ENCODE measurements around the gene ACADL.

The ACADL gene

DNA sequence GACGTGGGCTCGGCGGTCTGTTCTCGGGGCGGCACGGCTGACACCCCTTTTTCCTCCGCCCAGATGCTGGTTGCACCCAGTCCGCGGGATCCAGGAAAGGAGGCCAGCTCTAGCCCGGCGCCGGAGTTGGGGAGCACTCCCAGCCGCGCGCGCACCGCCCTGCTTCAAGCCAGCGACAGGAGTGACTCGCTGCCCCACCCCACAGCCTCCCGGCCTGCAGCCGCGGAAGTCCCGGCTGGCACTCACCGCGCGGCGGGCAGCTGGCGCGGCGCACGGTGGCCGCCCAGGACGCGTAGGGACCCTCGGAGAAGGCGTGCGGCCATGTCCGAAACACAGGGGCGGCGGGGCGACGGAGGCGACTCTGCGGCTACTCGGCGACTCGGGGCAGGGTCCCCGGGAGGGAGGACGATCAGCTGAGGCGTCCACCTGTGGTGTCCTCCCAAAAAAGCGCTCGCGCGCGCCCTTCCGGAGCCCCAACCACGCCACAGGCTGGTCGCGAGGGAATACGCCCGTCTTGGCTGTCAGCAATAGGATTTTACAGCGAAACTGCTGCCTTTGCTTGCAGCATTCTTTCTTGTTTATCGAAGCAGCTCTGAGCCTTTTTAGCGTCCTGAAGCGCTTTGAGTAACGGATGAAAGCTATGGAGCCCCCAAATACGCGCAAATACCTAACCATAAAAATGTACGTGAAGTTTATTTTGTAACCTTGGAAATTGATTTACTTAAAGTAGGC is at the start of gene ACADL:
Gene ACADL, minus strand, starts transcription at position 507 of the 732 bp plus-strand sequence. Its CDS starts 184 bp downstream, at position 323.
- no peak for DNase-seq

DNA sequence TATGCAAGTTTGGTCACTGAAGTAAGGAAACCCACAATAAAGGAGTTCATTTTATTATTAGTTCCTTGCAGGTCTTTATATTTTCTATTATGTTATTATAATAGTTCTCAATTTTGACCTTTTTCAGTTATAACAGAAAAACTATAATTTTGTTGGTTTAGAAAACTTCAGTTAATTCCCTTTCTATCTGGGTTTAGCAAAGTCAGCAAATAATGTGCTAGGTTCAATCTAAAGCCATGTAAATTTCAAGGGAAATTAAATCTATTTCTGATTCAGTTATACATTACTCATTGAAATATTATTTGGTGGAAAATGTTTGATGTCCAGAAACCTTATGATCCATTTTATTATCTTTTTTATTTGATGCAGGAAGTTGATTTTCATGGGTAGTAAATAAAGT is 46.1 kb upstream of the ACADL start:
- no peak for DNase-seq

DNA sequence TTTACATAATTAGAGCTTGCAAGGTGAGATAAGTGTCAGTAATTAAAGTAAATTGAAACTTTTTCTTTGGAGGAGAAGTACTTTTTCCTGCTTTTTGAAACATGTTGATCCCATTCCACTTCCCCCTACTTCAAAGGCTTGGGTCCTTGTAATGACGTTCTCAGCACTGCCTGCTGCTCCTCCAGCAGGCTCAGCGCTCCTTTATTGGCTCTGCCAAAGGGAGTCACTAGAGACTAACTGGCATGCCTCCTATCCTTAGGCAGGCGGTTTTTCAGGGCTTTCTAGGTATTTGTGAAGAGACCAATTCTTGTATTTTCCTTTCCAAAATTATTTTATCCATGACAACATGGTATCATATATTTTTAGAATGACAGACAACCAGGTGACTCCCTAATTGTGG is 43.9 kb upstream of the ACADL start:
- no peak for DNase-seq

DNA sequence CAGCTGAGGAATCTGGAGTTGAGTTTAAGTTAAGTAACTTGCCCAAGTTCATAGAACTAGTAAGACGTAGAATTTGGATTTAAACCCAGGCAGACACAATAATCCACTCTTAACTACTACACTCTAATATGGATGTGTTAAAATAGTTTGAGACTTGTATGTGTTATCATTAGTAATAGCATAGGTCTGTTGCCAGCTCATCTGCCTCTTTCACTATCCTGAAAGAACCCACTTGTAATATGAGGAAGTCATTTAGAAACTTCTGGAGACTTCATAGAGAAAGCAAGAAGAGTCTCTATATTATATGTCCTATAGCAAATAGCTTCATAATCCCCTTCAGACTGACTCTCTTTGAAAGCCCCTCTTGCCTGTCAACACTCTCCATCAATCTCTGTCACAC is 43.0 kb upstream of the ACADL start:
- no peak for DNase-seq

DNA sequence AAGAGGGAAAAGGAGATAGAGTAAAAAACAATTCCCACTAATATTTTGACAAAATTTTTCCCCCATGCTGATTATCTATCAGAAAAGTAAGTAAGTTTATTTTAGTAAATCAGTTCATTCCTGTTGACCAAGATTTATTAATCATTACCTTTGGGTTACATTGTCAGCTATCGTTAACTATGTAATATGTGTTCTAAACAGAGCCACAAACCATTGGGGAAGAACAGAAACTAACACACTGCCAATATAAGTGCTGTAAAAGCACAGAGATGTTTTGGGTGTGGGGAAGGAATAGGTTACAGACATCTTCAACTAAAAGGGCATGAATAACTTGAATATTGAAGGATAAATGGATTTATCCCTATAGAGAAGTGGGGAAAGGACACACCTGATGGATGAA is 42.5 kb upstream of the ACADL start:
- no peak for DNase-seq

DNA sequence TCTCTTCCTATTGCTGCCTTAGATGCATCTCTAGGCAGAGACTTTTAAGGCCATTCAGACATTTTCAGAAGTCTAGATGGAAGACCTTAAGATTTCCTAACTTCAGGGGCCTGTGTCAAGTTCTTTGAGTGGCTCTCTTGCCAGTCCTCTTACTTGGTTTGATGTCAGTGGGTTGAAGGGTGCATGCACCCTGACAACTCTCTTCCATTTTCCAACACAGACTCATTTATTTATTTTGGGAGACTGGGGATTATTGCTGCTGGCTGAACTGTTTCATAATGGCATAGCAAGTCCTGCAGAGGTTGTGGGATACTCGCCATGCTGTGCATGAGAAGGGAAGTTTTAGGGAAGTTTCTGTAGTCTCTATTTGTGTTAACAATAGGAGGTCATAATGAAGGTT is 39.0 kb upstream of the ACADL start:
- DNase-seq: no peak

DNA sequence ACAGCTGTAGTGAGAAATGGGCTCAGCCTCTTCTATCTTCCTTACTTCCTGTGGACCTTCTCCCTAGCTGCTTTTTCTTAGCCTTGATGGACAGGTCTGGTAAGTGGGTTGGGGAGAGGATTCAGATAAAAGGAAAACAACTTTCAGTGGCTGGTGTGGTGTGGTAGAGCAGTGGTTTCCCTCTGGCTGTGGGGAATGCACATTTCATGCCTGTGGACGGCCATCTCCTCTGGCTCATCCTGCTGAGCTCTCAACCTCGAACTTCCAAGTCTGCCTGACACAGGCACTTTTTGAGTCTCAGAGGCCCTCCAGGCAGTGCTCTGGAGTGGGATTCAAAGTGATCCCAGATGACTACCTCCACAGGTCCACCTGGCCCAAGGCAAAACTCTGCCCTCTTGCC is 38.6 kb upstream of the ACADL start:
- no peak for DNase-seq

DNA sequence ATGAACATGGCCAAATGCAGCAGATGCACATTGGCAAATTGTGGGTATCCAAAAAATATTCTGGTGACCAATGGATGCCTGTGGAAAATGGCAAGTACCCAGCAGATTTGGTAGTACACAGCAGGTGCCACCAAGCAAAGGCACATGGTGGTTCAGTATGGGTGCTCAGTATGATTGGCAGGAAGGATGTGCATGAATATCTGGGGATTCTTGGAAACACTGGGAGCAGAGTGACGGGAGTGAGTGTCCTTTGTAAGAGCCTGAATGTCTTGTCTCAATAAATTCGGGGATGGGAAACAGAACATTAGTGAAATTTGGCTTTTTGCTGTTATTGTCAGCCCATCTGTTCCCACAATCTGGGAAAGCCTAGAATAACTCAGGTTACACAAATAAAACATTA is 36.8 kb upstream of the ACADL start:
- DNase-seq: no peak

DNA sequence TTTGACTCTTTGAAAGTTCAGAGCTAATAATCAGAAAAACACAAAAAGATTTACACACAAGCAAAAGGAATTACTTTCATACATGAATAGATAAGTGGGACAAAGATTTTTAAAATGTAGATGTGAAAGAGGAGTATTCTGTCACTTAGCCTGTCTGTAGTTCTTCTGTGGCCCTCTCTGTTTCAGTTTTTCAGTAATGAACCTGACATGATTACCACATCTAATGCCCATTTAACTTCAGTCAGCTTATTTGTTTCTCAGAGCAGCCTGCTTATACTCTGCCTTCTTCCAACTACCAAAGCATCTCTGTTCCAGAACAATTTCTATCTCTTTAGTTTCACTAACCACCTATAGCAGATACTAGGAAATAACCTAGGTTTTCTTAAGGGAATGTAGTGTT is 34.4 kb upstream of the ACADL start:
- no peak for DNase-seq

DNA sequence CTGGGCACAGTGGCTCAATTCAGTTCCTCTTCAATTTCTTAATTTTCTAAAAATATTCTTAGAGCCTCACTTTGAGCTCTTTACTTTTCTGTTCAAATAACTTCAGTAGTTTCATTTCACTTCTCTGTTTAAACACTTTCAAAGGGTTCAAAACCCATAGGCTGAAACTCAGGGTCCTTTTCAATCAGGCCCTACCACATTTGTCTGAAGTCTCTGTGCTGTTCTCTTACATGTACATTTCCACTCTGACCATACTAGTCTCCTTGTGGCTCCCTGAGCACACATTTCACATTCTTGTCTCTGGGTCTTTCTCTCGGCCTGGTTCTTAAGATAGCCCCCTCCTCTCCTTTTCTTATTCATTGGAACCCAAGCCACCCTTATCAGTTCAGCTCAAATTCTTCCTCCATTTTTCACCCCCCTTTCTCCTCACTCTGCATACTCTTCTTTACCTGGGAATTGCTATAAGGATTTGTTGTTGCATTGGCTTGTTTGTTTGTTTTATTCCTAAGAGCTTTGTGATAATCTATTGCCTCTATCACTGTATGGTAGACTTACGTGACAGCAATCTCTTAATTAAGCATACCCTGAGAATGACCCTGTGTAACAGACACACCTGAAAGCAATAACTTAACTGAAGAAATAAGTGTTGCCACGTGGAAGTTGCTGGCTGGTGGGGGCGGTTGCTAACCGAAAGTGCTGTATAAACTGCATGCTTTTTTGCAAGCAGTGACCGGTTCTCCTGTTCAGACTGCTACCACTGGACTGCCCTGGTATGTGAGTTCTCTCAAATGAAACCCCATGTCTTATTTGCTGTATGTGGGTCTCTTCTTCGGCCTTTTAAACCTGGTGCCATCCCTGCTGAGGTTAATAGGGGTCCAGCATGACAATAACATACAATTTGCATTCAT is 27.7 kb upstream of the ACADL start:
- no peak for DNase-seq

DNA sequence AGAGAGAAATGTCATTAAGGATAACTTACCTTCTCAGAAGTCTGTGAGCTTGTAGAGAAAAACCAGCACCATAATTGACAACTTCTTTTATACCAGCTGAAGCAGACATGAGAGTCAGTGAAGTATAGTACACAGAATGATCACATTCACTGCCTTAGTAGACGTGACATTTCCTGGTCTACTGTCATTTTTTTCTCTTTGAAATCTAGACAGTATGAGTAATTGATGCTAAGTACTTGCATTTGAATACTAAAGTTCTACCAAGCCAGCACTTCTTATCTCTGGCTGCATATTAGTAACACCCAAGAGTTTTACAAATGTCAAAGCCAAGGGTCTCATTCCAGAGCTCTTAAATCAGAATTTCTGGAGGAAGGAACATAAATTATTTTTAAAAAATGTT is 25.4 kb upstream of the ACADL start:
- no peak for DNase-seq

DNA sequence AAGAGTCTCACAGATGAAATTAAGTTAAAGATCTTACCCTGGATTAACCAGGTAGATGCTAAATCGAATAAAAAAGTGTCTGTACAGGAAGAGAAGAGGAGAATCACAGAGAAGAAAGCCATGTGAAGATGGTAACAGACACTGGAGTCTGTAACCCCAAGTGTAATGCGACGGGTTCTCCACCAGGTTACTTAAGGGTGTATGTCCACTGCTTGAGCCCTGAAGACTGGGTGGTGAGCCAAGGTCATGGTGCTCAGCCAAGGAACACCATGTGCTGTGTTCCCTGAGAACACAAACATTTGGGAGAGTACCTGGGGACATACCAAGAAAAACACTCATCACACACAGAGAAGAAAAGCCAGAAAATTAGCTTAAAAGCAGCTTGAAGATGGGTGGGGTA is 8.2 kb upstream of the ACADL start:
- DNase-seq: no peak

DNA sequence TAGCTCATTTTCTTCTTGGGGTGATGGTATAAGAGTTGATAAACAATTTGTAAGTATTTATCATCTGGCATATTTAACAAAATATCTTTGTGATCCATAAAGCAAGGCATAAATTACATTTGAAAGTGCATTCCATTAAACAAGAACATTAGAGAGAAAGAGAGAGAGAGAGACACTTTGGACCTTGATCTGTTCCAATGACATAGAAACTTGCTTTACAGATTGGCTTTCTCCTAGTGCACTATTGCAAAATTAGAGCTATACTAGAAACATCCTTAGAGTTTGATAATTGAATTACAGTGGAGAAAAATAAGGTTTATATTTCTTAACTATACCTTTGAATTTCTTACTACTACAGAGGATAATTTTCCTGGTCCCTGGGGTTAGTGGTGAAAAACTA is 5.7 kb upstream of the ACADL start:
- no peak for DNase-seq

DNA sequence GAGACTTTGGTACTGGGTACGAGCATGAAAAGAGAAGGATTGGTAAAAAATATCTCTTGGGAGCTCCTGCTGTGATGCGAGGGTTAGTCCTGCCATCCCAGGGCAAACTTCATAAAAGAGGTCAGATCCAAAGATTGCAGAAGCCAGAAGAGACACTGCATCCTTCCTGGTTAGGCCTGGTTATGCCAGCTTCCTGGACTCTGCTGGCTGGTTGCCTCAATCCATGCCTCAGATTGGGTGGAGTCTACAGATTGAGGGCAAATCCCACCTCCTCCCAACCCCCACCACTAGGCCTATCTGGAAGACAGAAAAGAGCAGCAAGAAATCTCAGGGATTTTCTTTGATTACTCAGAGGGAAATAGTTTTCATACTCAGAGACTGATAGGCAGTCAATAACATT is 5.3 kb upstream of the ACADL start:
- no peak for DNase-seq

DNA sequence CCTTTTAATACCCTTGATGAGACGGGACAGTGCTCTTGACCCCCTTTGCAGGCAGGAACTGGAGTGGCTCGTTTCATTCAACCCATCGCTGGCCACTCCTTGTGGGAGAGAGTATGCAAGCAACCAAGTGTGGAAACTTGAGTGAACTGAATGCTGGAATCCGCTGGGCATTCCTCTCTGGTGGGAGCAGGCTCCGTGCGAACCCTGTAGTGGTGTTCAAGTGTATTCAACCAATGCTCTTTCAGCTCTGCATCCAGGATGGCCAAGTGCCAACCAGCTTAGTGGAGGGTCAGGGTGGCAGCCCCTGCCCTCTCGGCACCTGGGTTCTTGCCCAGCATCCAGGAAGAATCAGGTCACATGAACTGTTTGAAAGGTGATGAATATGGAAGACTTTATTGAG is 3.3 kb upstream of the ACADL start:
- no peak for DNase-seq

DNA sequence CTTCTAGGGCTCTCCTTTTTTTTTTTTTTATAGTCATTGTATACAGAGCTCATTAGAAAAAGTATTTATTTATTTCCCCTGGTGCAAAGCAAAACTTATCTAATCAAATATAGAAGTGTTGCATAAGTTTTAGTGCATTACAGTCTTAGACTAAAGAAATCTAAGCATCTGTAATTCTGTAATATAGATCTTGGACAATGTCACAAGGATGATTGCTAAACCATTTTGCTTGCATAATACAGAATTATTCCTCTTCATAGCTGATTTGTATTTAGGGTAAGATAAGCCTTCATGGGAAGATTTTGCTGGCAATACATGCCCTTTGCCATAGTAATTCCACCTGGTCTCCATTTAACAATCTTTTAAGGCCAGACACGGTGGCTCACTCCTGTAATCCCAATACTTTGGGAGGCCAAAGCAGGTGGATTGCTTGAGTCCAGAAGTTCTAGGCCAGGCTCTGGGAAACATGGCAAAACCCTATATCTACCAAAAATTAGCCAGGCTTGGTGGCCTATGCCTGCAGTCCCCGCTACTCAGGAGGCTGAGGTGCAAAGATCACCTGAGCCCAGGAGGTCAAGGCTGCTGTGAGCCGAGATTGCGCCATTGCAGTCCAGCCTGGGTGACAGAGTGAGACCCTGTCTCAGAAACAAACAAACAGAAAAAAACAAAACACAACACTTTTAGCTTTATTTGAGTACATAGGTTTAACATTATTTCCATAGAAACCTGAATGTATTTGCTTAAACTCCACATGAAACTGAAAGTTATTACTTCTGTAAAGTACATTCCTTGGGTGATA is 2.2 kb upstream of the ACADL start:
- DNase-seq: no peak

DNA sequence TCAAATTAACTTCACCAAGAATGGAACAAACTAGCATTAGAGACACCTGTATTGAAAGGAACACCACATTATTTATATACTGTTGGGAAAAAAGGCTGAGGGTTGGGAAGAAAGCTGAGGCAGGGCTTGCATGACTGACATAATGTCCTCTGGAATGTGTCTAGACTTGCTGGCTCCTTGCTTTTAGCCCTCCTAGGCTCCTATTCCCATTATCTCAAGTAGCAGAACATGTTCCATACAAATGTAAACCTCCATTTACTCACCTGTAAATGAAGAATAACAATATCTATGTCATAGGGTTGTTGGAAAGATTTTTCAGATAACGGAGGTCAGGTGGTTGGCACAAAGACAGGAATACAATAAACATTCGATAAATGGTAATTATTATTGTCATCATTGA is 976 bp upstream of the ACADL start:
- DNase-seq: no peak

DNA sequence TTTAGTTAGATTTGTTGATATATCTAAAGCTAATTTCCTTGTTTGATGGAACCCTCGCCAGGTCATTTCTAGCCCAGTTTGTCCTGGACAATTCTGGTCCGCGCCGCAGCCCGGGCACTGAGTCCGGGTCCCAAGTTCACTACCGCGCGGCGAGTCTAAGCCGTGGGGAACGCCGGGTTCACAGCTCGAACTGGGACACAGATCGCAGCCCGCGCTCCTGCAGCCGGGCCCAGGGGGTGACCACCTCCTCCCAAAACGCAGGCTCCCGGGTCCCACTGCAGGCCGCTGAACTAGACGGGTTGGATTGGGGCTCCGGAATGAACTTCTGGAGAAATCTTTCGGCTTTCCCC is 681 bp downstream of the ACADL start:
- no peak for DNase-seq

DNA sequence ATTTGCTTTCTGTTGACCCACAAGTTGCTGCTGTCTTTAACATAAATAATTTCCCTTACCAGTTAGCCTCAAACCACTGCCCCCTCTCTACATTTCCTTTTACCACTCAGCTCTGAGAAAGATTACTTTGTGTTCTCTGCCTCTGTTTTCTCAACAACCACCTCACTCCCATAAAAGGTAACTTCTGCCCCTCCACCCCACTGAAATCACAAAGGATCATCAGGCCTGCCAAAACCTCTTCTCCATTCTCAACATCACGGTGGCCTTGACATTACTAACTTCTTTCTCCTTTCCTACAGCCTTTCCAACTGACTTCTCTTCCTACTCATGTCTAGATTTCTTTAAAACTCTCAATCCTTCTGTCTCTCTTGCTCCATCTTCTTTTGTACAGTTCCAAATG is 10.1 kb downstream of the ACADL start:
- no peak for DNase-seq

DNA sequence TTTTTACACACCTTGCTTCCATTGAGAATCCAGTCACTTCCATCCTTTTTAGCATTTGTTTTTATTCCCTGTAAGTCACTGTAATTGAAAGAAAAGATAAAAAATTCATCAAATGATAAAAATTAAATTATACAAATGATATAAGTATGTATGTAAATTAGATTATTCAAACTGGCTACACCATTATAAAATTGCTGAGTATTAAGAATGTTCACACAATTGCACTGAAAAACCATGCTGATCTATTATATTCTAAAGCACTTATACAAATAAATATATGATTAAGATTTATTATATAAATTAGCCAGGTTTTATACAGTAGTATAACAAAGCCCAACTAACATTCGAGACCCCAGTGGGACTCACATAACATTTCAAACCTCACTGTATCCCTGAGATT is 15.1 kb downstream of the ACADL start:
- no peak for DNase-seq

DNA sequence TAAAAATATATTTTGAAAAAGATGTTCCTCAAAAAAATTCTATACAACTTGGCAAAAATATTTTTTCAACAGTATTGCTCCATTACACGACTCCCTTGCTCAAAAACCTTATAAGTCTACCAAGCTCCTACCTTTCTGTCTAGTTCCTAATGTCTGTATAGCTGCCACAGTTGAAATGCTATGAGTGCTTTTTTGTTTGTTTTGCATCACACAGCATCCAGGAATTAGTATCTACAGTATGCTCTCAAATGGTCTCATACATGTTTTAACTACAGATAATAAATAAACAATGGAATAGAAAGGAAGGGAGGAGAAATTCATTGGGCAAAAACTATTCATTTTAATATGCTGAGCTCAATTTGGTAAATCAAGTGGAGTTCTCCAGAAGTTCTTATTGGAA is 17.3 kb downstream of the ACADL start:
- no peak for DNase-seq

DNA sequence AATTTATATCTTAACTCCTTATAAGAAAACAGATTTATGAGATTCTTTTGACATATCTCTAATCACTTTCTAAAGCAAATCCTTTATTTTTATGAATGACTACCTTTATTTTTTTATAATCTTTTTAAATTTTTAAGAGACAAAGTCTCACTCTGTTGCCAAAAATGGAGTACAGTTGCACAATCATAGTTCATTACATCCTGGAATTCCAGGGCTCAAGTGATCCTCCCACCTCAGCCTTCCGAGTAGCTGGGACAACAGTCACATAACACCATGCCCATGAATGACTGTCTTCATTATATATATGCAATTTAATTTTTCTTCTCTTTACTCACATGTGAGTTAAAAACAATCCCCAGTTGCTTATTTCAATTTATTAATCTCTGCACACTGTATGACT is 21.7 kb downstream of the ACADL start:
- DNase-seq: no peak

DNA sequence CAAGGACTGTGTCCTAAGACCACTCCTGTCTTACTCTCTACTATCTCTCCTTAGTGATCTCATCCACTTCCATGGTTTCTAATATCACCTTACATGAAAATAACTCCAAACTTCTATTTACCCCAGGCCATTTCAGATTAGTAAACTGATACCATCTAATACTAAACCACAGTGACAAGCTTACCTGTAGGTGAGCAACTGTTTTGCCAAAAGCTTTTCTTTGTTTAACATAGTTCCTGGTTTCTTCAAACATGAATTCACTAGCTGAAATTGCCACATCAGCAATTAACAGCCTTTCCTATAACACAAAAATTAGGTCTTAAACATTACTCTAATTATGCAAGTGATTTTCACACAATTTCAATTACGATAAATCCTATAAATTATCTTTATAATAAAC is 22.1 kb downstream of the ACADL start:
- no peak for DNase-seq

DNA sequence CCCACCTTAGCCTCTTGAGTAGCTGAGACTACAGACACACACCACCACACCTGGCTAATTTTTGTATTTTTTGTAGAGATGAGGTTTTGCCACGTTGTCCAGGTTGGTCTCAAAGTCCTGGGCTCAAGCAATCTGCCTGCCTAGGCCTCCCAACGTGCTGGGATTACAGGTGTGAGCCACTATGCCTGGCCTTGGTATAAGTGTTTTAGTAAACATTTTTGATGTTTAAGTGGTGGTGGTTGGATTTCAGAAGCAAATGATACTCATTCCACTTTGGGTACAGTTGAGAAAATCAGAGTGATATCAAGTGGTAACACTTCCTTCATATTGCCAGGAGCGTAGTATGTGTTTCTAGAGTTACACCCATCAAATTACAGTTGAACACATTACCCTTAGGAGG is 25.4 kb downstream of the ACADL start:
- no peak for DNase-seq

All from SHP77 treated with DMSO at 0.1 percent for 48 hours (cell line).